K562 (cell line): ENCODE results near the gene CRABP1. TPM values are rescaled to one million over a fixed set of nuclear protein-coding genes. Genes with fewer than 3 reads are reported as not detected.
A peak's percentile ranks its signal among the peaks of the same experiment; 100 is the strongest.

Experiments
- AFF1 ChIP-seq, 2 experiments: fragments of 450-650 bp; IDR thresholded peaks; 2 replicates each; pipeline ENCODE4 v1.6.1; 2018; ENCODE audit warnings: mild to moderate bottlenecking in 2 of 2, low read depth in 1 of 2; ENCODE audit not compliant: partially characterized antibody in 2 of 2
- EHMT2 ChIP-seq: fragments of 450-650 bp; IDR thresholded peaks from 2 replicates; pipeline ENCODE4 v1.6.1; 2018; ENCODE audit warnings: antibody characterized with exemption
- GABPB2 ChIP-seq: fragments of 250-450 bp; sonication (Bioruptor Pico); conservative IDR thresholded peaks from 2 replicates; pipeline ENCODE4 v1.5.1; 2021; ENCODE audit warnings: mild to moderate bottlenecking
- NEUROD1 ChIP-seq: fragments of 150-350 bp; IDR thresholded peaks from 2 replicates; pipeline ENCODE4 v1.6.1; 2014; ENCODE audit warnings: borderline replicate concordance, low read length, low read depth; ENCODE audit not compliant: partially characterized antibody
- PRDM10 ChIP-seq: fragments of 450-650 bp; IDR thresholded peaks from 2 replicates; pipeline ENCODE4 v1.6.1; 2018; ENCODE audit not compliant: partially characterized antibody
- ZNF668 ChIP-seq: fragments of 250-450 bp; sonication (Bioruptor Pico); IDR thresholded peaks from 2 replicates; pipeline ENCODE4 v1.8.0; 2022; ENCODE audit warnings: mild to moderate bottlenecking, inconsistent platforms
- polyA plus RNA-seq, 8 experiments: library from polyadenylated mRNA; depleted of rRNA in 4 of 8; stranded (reverse) in 5 of 8; unstranded in 3 of 8; fragments of >200 nt; fragmentation: Nextera tagmentation in 2 of 8; fragmentation: Illumina TruSeq in 1 of 8; extraction: Ambion mirVana in 2 of 8; extraction: Trizol in 1 of 8; gene quantifications; 2 replicates each; pipeline versions ENCODE4 v1.2.1 to v1.2.3, GENCODE V29; 2011 to 2014; ENCODE audit warnings: inconsistent platforms in 1 of 8, missing spikeins in 1 of 8
- total RNA-seq, 7 experiments: library from RNA; depleted of rRNA in 6 of 7; stranded (reverse); fragments of >200 nt in 6 of 7; fragmentation: Illumina TruSeq in 2 of 7; extraction: Trizol in 2 of 7; gene quantifications; 2 replicates each; pipeline versions ENCODE4 v1.2.1 to v1.2.3, GENCODE V29; 2011 to 2021; ENCODE audit warnings: low replicate concordance in 1 of 7
- TF ChIP-seq, protein P1 (sequence below): sonication (generic); formaldehyde crosslinking; IDR thresholded peaks from 2 replicates; pipeline ENCODE4 v1.8.1; 2023; ENCODE audit warnings: mild to moderate bottlenecking, missing genetic modification reagents
- TF ChIP-seq, protein P2 (sequence below): fragments of 450-650 bp; IDR thresholded peaks from 2 replicates; pipeline ENCODE4 v1.6.1; 2018; ENCODE audit warnings: mild to moderate bottlenecking, low read depth; ENCODE audit not compliant: partially characterized antibody
- TF ChIP-seq, protein P3 (sequence below): IDR thresholded peaks from 2 replicates; pipeline ENCODE4 v1.6.1; 2014; ENCODE audit warnings: antibody characterized with exemption

Gene CRABP1
- total and polyA plus RNA-seq, 9 of the 15 experiments (the other 6 are each of a cell fraction or from before 2014, with no cell fraction given): 0.60 TPM; not detected in 8

DNA sequence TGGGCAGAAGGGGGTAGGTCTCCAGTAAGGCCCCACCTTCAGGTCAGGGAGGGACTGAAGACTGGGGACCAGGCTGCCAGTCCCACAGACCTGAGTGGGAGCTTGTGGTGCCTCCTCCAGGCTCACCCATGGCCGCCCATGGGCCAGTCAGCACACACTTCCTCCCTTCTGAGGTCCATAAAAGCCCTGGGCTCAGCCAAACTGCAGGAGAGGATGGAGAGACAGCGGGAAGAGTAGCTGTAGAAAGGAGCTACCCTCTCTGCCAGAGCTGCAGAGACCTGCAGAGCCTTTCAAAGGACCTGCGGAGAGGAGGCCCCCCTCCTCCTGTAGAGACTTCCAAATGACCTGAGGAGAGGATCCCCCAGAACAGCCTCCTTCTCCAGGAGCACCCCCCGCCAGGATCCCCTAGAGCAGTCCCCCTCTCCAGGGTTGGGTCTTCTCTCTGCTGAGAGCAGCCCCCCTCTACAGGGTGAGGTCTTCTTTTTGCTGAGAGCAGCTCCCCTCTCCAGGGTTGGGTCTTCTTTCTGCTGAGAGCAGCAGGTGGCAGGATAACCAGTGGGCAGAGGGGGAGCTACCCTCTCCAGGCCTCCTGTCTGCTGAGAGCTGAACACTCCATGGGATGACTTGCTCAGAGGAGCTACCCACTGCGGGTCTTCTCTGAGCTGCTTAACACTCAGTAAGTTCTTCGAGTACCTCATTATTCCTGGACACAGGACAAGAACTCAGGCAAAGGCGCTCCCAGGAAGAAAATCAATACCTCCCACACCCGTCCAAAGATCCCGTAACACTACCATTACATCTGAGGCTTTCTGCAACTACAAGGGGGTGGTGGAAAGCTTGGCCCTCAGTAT is 35.7 kb upstream of the CRABP1 start (continued):
- TF ChIP-seq, protein P1, sequence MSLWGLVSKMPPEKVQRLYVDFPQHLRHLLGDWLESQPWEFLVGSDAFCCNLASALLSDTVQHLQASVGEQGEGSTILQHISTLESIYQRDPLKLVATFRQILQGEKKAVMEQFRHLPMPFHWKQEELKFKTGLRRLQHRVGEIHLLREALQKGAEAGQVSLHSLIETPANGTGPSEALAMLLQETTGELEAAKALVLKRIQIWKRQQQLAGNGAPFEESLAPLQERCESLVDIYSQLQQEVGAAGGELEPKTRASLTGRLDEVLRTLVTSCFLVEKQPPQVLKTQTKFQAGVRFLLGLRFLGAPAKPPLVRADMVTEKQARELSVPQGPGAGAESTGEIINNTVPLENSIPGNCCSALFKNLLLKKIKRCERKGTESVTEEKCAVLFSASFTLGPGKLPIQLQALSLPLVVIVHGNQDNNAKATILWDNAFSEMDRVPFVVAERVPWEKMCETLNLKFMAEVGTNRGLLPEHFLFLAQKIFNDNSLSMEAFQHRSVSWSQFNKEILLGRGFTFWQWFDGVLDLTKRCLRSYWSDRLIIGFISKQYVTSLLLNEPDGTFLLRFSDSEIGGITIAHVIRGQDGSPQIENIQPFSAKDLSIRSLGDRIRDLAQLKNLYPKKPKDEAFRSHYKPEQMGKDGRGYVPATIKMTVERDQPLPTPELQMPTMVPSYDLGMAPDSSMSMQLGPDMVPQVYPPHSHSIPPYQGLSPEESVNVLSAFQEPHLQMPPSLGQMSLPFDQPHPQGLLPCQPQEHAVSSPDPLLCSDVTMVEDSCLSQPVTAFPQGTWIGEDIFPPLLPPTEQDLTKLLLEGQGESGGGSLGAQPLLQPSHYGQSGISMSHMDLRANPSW (CRISPR knock-in tag): 0 out of 2 replicates have a peak, but pooled peaks have one; percentile 82
- TF ChIP-seq, protein P2, sequence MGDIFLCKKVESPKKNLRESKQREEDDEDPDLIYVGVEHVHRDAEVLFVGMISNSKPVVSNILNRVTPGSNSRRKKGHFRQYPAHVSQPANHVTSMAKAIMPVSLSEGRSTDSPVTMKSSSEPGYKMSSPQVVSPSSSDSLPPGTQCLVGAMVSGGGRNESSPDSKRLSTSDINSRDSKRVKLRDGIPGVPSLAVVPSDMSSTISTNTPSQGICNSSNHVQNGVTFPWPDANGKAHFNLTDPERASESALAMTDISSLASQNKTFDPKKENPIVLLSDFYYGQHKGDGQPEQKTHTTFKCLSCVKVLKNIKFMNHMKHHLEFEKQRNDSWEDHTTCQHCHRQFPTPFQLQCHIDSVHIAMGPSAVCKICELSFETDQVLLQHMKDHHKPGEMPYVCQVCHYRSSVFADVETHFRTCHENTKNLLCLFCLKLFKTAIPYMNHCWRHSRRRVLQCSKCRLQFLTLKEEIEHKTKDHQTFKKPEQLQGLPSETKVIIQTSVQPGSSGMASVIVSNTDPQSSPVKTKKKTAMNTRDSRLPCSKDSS: peak; percentile 45
- TF ChIP-seq GABPB2 (CRISPR knock-in tag) (no peak), PRDM10 (peak; percentile 59), AFF1 (IDR thresholded peaks at IDR 0.05; ENCODE audit: low read depth in 1 of 2, partially characterized antibody in 2 of 2) (no peak), EHMT2 (0 out of 2 replicates have a peak, but pooled peaks have one; percentile 46), NEUROD1 (no peak), ZNF668 (no peak)
- TF ChIP-seq, protein P3, sequence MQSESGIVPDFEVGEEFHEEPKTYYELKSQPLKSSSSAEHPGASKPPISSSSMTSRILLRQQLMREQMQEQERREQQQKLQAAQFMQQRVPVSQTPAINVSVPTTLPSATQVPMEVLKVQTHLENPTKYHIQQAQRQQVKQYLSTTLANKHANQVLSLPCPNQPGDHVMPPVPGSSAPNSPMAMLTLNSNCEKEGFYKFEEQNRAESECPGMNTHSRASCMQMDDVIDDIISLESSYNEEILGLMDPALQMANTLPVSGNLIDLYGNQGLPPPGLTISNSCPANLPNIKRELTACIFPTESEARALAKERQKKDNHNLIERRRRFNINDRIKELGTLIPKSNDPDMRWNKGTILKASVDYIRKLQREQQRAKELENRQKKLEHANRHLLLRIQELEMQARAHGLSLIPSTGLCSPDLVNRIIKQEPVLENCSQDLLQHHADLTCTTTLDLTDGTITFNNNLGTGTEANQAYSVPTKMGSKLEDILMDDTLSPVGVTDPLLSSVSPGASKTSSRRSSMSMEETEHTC: no peak
